Heart right ventricle (tissue), 16 donors: ENCODE results near the gene ATP13A3. TPM values are rescaled to one million over a fixed set of nuclear protein-coding genes. Genes with fewer than 3 reads are reported as not detected.
"Not testable (repeated sequence)": the region's sequence is repeated elsewhere in the genome, so short reads cannot be mapped to it uniquely, and the experiment has no call there.

ENCODE experiments used
- ATAC-seq, 8 donors: fragments of 200-7000 bp; cut with Tn5 transposase; one replicate each; pipeline ENCODE4 v1.9.1; 2020; ENCODE audit warnings: mild to moderate bottlenecking in 8 of 8, moderate library complexity in 8 of 8, moderate number of reproducible peaks in 1 of 8
- DNase-seq, 2 donors: peaks; one replicate each; pipeline ENCODE4 v3.0.0-alpha.2; 2020
- H3K27ac ChIP-seq, 10 donors: fragments of 200-600 bp; sonication (generic) in 2 of 10; one replicate each; pipeline versions ENCODE4 v1.5.0 to v1.8.0; 2020 to 2022; ENCODE audit warnings: mild to moderate bottlenecking in 3 of 10
- H3K27me3 ChIP-seq, 7 donors: fragments of 200-600 bp; one replicate each; pipeline ENCODE4 v1.8.0; 2021 to 2022; ENCODE audit warnings: mild to moderate bottlenecking in 2 of 7
- H3K36me3 ChIP-seq, 9 donors: fragments of 200-600 bp; sonication (generic) in 1 of 9; one replicate each; pipeline versions ENCODE4 v1.5.0 to v1.8.0; 2020 to 2022; ENCODE audit warnings: mild to moderate bottlenecking in 2 of 9
- H3K4me1 ChIP-seq, 9 donors: fragments of 200-600 bp; sonication (generic) in 1 of 9; one replicate each; pipeline versions ENCODE4 v1.5.0 to v1.8.0; 2020 to 2022; ENCODE audit warnings: mild to moderate bottlenecking in 4 of 9
- H3K4me3 ChIP-seq, 10 donors: fragments of 200-600 bp; sonication (generic) in 2 of 10; one replicate each; pipeline versions ENCODE4 v1.5.0 to v1.8.0; 2020 to 2022; ENCODE audit warnings: mild to moderate bottlenecking in 7 of 10, moderate library complexity in 2 of 10
- H3K9me3 ChIP-seq, 11 donors: fragments of 200-600 bp in 10 of 11; sonication (generic) in 2 of 11; one replicate each; pipeline versions ENCODE4 v1.5.0 to v1.8.0; 2013 to 2022; ENCODE audit warnings: mild to moderate bottlenecking in 2 of 11, control low read depth in 1 of 11, moderate library complexity in 1 of 11
- WGBS, 2 donors: extraction: QIAGEN DNeasy Blood & Tissue Kit; methylation state at CpG; one replicate each; pipeline ENCODE4 v1.1.7; 2013; ENCODE audit warnings: inconsistent platforms in 1 of 2; 5-methylcytosine and 5-hydroxymethylcytosine counted together
- intact Hi-C, 10 donors: fragments of 100-400 bp; cut with DNase I; formaldehyde crosslinking; loops; one replicate each; pipeline versions ENCODE4 v1.11.1 to v1.14.2; 2022
- polyA plus RNA-seq, 2 donors: library from polyadenylated mRNA; stranded (reverse); fragments of 200-250 nt; gene quantifications; one replicate each; pipeline ENCODE4 v1.2.3, GENCODE V29; 2013
- total RNA-seq, 10 donors: library from RNA; stranded (reverse); fragmentation: NEBNext Ultra II Directional in 3 of 10; extraction: Animal tissue kit (Norgen Biotek cat#: 25700) in 3 of 10; gene quantifications; one replicate each; pipeline versions ENCODE4 v1.2.1 to v1.2.4, GENCODE V29; 2021 to 2023
- TF ChIP-seq, protein P1 (sequence below), 9 donors: fragments of 200-600 bp; sonication (generic) in 2 of 9; IDR thresholded peaks; one replicate each; pipeline versions ENCODE4 v1.5.0 to v1.8.0; 2021 to 2022; ENCODE audit warnings: antibody characterized with exemption in 9 of 9, mild to moderate bottlenecking in 5 of 9, moderate library complexity in 1 of 9
- donor health status: Arrhythmogenic right ventricular cardiomyopathy.
- donor health status: ischemic (EF 13 %, LVEDD 7.1; RV severe dilation, severe dysfunction).
- donor health status: healthy with polysubstance abuse.
- donor health status: DM: no; HTN: yes; CAD: no.
- donor health status: DM: no; HTN: no; CAD: no.
- donor health status: ischemic (EF 25% LVEDD 6.9; RV normal size, moderate dysfunction).
- donor health status: ischemic (EF 25% LVEDD 5.7; RV mildly dilated, moderate dysfunction).
- donor health status: healthy.
- donor health status: DM: yes; HTN: yes; CAD: no.
- donor health status: Ischemic cardiomyopathy.
- donor health status: ischemic (EF 35%, LVEDD 5.7; RV mildly dilated, moderate dysfunction).
- donor health status: nonischemic (EF 11% LVEDD 7.7; RV severe dilation, severe dysfunction).
- donor health status: DM: yes; HTN: yes; CAD: no.
- donor health status: PGD.
- donor health status: ischemic (EF 29% LVEDD 5.4; RV normal size, mild dysfunction).
- donor health status: nonischemic (EF 23%, LVEDD 6.1; RV moderate dilation, normal function).

Gene ATP13A3
- total and polyA plus RNA-seq, 12 donors = 31.0 to 195 (median 87.8) TPM

DNA sequence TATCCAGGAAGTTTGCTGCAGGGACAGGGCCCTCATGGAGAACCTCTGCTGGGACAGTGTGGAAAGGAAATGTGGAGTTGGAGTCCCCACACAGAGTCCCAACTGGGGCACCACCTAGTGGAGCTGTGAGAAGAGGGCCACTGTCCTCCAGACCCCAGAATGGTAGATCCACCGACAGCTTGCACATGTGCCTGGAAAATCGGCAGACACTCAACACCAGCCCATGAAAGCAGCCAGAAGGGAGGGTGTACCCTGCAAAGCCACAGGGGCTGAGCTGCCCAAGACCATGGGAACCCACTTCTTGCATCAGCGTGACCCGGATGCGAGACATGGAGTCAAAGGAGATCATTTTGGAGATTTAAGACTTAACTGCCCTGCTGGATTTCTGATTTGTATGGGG is 33.4 kb upstream of the ATP13A3 start:
- H3K4me3 ChIP-seq, ATAC-seq, H3K27me3 ChIP-seq, H3K27ac ChIP-seq, H3K36me3 ChIP-seq, H3K9me3 ChIP-seq: not testable (repeated sequence)
- DNase-seq = peak; percentile 21 to 23
- H3K4me1 ChIP-seq = peaks cover 0 to 28% (median 8%) of the 10 kb centered on the region in 9 donors
- TF ChIP-seq, protein P1, sequence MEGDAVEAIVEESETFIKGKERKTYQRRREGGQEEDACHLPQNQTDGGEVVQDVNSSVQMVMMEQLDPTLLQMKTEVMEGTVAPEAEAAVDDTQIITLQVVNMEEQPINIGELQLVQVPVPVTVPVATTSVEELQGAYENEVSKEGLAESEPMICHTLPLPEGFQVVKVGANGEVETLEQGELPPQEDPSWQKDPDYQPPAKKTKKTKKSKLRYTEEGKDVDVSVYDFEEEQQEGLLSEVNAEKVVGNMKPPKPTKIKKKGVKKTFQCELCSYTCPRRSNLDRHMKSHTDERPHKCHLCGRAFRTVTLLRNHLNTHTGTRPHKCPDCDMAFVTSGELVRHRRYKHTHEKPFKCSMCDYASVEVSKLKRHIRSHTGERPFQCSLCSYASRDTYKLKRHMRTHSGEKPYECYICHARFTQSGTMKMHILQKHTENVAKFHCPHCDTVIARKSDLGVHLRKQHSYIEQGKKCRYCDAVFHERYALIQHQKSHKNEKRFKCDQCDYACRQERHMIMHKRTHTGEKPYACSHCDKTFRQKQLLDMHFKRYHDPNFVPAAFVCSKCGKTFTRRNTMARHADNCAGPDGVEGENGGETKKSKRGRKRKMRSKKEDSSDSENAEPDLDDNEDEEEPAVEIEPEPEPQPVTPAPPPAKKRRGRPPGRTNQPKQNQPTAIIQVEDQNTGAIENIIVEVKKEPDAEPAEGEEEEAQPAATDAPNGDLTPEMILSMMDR (IDR thresholded peaks at IDR 0.05) = peak in 5 of 9 donors; percentile 7 to 28 (median 13)
- intact Hi-C loops = loop anchor here in 1 of 10 donors (2.0 kb wide), 1 partner anchor 17 kb away; no protein-coding TSS in a partner anchor
- 77 to 88% methylated on average over 5 of the region's 5 CpGs for WGBS, 2 donors

DNA sequence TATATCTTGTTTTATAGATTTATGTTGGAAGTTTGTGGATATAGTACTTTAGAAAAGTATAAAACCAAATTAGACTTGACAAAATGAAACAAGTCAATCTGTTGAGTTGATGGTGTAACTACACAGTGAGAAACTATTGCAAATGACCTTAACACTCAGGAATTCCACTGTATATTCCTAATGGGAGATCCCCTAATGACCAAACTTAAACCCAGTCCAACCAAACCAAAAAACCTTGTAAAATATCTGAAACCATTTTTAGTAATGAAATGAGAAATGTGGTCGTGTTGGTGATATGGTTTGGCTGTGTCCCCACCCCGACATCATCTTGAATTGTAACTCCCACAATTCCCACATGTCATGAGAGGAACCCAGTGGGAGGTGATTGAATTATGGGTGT is 31.9 kb upstream of the ATP13A3 start:
- peaks cover 0 to 28% (median 8%) of the 10 kb centered on the region in 9 donors for H3K4me1 ChIP-seq
- H3K27ac ChIP-seq = no peak overlapping the region
- DNase-seq (no peak), ATAC-seq (no peak)
- TF ChIP-seq, protein P1 (IDR thresholded peaks at IDR 0.05) = no peak
- WGBS, 2 donors = 64 to 72% methylated on average over 2 of the region's 2 CpGs
- H3K9me3 ChIP-seq = no peaks in the 10 kb centered on the region
- H3K36me3 ChIP-seq = no peaks in the 10 kb centered on the region
- H3K27me3 ChIP-seq = no peaks in the 10 kb centered on the region
- no peak overlapping the region for H3K4me3 ChIP-seq
- intact Hi-C loops = no loop called here

GRCh38 chr3:194517333-194517732 is 30.5 kb upstream of the ATP13A3 start:
- H3K36me3 ChIP-seq = no peaks in the 10 kb centered on the region
- ATAC-seq = no peak
- TF ChIP-seq, protein P1 (IDR thresholded peaks at IDR 0.05) = no peak
- intact Hi-C loops = no loop called here
- no peak overlapping the region for H3K4me3 ChIP-seq
- H3K9me3 ChIP-seq = no peaks in the 10 kb centered on the region
- H3K27me3 ChIP-seq = no peaks in the 10 kb centered on the region
- no peak overlapping the region for H3K27ac ChIP-seq
- peaks cover 0 to 19% (median 7%) of the 10 kb centered on the region in 9 donors for H3K4me1 ChIP-seq
- WGBS, 2 donors = 54 to 71% methylated on average over 6 of the region's 6 CpGs
- DNase-seq = no peak

- no peaks in the 10 kb centered on the region for H3K9me3 ChIP-seq
- ATAC-seq (no peak), DNase-seq (no peak)
- intact Hi-C loops = no loop called here
- no peak overlapping the region for H3K27ac ChIP-seq
- H3K36me3 ChIP-seq = no peaks in the 10 kb centered on the region
- H3K4me1 ChIP-seq = no peaks in the 10 kb centered on the region
- no peaks in the 10 kb centered on the region for H3K27me3 ChIP-seq
- TF ChIP-seq, protein P1 (IDR thresholded peaks at IDR 0.05) = no peak
- WGBS, 2 donors = 37 to 71% methylated on average over 4 of the region's 4 CpGs
- H3K4me3 ChIP-seq = no peak overlapping the region
These were observed 27.8 kb upstream of the ATP13A3 start for GRCh38 chr3:194514626-194515025.
